GM12892 (cell line): ENCODE data around the gene TIMM50.

Experiments
- DNase-seq: peaks from one replicate; pipeline ENCODE4 v3.0.0; 2011; ENCODE audit not compliant: insufficient read length
- FAIRE-seq: peaks from 2 replicates; lab custom pipeline; 2011; peaks lifted over from hg19 to GRCh38; lab: Jason Lieb, UNC
- POLR2A ChIP-seq: IDR thresholded peaks from 2 replicates; pipeline ENCODE4 v1.6.1; 2011; ENCODE audit warnings: low read depth, low read length, control low read depth
- POLR2AphosphoS5 ChIP-seq: IDR thresholded peaks from 2 replicates; pipeline ENCODE4 v1.6.1; 2011; ENCODE audit warnings: low read depth, low read length, control low read depth
- TAF1 ChIP-seq: IDR thresholded peaks from 2 replicates; pipeline ENCODE4 v1.6.1; 2011; ENCODE audit warnings: low read depth, mild to moderate bottlenecking, control low read depth, low read length, borderline replicate concordance

TIMM50 gene

DNA sequence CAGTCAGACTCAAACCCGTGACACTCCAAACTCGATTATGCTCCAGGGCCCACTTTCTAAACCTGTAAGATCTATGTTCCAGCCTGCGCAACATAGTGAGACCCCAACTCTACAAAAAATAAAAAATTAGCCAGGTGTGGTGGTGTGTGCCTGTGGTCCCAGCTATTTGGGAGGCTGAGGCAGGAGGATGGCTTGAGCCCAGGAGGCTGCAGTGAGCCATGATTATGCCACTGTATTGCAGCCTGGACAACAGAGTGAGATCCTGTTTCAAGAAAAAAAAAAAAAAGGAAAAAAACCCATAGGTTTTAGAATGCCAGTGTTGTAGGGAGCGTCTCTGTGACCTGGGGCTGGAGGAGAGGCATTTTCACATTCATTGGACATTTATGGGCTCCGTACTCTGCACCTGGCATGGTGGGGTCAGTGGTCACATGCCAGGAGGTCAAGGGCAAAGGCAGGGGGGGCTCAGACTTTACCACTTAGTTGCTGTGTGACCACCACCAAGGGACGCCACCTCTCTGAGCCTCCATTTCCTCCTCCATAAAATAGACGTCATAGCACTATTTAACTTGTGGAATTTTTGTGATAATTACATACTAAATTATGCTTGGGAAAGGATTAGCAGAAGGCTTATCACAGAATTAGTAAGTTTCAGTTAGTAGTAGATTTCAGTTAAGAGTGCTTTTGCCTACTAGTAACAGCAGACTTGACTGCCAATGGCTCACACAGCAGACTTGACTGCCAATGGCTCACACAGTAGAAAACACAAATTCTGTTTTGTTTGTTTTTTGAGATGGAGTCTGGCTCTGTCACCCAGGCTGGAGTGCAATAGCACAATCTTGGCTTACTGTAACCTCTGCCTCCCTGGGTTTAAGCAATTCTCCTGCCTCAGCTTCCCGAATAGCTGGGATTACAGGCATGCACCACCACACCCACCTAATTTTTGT is 40.2 kb downstream of the TIMM50 start:
- FAIRE-seq (no peak), DNase-seq (no peak)
- no peak for TF ChIP-seq POLR2A
- TF ChIP-seq TAF1 = no peak
- no peak for TF ChIP-seq POLR2AphosphoS5

GRCh38 chr19:39524495-39524894 is 43.9 kb downstream of the TIMM50 start:
- no peak for FAIRE-seq
- TF ChIP-seq TAF1 (no peak), POLR2AphosphoS5 (no peak), POLR2A (no peak)
- DNase-seq = no peak

GRCh38 chr19:39525205-39525604 is 44.6 kb downstream of the TIMM50 start:
- FAIRE-seq = no peak
- TF ChIP-seq POLR2AphosphoS5 = no peak

DNA sequence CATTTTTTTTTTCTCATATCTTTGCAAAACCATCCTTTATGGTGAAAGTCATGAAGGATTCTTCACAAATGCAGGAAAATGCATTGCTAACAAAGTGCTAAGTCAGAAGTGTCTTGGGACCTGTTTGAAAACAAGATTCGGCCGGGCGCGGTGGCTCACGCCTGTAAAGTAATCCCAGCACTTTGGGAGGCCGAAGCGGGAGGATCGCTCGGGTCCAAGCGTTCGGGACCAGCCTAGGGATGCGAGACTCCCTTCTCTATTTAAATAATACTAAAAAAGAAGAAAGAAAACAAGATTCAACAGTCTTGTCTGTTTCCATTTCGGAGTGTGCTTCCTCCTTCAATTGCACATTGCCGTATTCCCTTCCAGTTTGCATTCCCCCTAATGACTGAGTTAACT is 51.2 kb downstream of the TIMM50 start:
- TF ChIP-seq POLR2A (no peak), POLR2AphosphoS5 (no peak; the same call in 1 of the 2 replicates), TAF1 (no peak)
- no peak for FAIRE-seq
- no peak for DNase-seq

More at GRCh38 chr19:39525205-39525604, 44.6 kb downstream of the TIMM50 start:
- DNase-seq = no peak

GRCh38 chr19:39532233-39533002 is 51.8 kb downstream of the TIMM50 start, which contains the start of gene EID2B:
Gene EID2B, minus strand, starts transcription at chr19:39532852. Its CDS starts 50 bp downstream, at chr19:39532802.
- FAIRE-seq (peak; percentile 99), DNase-seq (peak; percentile 82)
- TF ChIP-seq POLR2A = peak; percentile 74; the same call in 1 of the 2 replicates
- TF ChIP-seq TAF1 = 0 out of 2 replicates have a peak, but pooled peaks have one; percentile 61
- peak; percentile 53; the same call in 1 of the 2 replicates for TF ChIP-seq POLR2AphosphoS5

DNA sequence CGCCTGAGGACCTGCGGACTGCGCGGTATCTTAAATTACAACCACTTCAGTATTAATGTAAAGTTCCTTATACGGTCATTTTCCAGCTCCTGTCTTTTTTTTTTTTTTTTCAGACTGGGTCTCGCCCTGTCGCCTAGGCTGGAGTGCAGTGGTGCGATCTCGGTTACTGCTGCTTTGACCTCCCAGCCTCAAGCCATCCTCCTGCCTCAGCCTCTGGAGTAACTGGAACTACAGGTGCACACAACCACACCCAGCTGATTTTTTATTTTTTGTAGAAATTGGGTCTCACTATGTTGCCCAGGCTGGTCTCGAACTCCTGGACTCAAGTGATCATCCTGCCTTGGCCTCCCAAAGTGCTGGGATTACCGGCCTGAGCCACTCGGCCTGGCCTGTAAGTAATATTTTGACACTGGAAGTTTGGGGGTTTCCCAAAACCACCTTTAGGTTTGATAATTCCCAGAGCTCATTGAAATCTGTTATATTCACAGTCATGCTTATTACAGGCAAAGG is 52.4 kb downstream of the TIMM50 start:
- FAIRE-seq = no peak
- no peak for DNase-seq
- TF ChIP-seq POLR2A (no peak), POLR2AphosphoS5 (no peak), TAF1 (no peak)

- FAIRE-seq = no peak
- DNase-seq = no peak
- no peak for TF ChIP-seq POLR2AphosphoS5
- no peak for TF ChIP-seq POLR2A
- no peak for TF ChIP-seq TAF1
Observed at GRCh38 chr19:39533791-39534190, 53.2 kb downstream of the TIMM50 start.

- no peak for TF ChIP-seq POLR2A
- TF ChIP-seq TAF1 = no peak
- TF ChIP-seq POLR2AphosphoS5 = no peak
- DNase-seq (no peak), FAIRE-seq (peak; percentile 67)
Observed at GRCh38 chr19:39539165-39539517, 58.5 kb downstream of the TIMM50 start.

- FAIRE-seq (peak; percentile 99), DNase-seq (peak; percentile 83)
- TF ChIP-seq POLR2AphosphoS5 = peak; percentile 55; the same call in 1 of the 2 replicates
- TF ChIP-seq POLR2A = peak; percentile 78; the same call in 1 of the 2 replicates
- TF ChIP-seq TAF1 = 0 out of 2 replicates have a peak, but pooled peaks have one; percentile 8
Observed at GRCh38 chr19:39539518-39540332, 59.1 kb downstream of the TIMM50 start, which contains the start of gene EID2. Gene EID2, minus strand, starts transcription at chr19:39540161. Its CDS starts 82 bp downstream, at chr19:39540079.

DNA sequence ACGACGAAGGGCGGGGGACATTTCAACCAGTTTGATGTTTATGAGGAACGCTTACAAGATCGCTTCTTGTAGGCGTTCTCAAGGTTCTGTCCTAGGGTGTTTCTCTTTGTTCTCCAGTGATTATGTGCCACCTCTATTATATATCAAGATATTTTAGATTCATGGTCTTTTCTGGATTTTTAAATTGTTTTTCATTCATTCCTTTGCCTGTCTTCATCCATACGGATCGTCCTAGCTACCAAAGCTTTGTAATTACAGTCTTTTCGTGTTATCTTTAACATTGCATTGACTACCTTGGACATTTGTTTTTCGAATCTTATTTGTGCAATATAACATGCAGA is 59.7 kb downstream of the TIMM50 start:
- DNase-seq (no peak), FAIRE-seq (peak; percentile 33)
- no peak for TF ChIP-seq POLR2A
- no peak for TF ChIP-seq TAF1
- no peak for TF ChIP-seq POLR2AphosphoS5
